Lower lobe of right lung (tissue), 2 donors: Measurements from ENCODE around the gene SELPLG. TPM values are rescaled to one million over a fixed set of nuclear protein-coding genes. Genes with fewer than 3 reads are reported as not detected.
A peak's percentile ranks its signal among the peaks of the same experiment; 100 is the strongest.
"Not testable (repeated sequence)": the region's sequence is repeated elsewhere in the genome, so short reads cannot be mapped to it uniquely, and the experiment has no call there.

Experiments
- ATAC-seq, 2 donors: fragments of 200-7000 bp; cut with Tn5 transposase; one replicate each; pipeline ENCODE4 v1.9.1; 2020 to 2022; ENCODE audit warnings: mild to moderate bottlenecking in 2 of 2, moderate library complexity in 2 of 2
- DNase-seq: peaks from one replicate; pipeline ENCODE4 v3.0.0-alpha.2; 2020
- H3K27ac ChIP-seq: fragments of 200-600 bp; one replicate; pipeline ENCODE4 v1.8.0; 2022
- H3K27me3 ChIP-seq: fragments of 200-600 bp; one replicate; pipeline ENCODE4 v1.8.0; 2022; ENCODE audit warnings: low read depth
- H3K36me3 ChIP-seq: fragments of 200-600 bp; one replicate; pipeline ENCODE4 v1.8.0; 2022; ENCODE audit warnings: mild to moderate bottlenecking
- H3K4me1 ChIP-seq: fragments of 200-600 bp; one replicate; pipeline ENCODE4 v1.8.0; 2022
- H3K4me3 ChIP-seq: fragments of 200-600 bp; one replicate; pipeline ENCODE4 v1.8.0; 2022; ENCODE audit warnings: mild to moderate bottlenecking
- H3K9me3 ChIP-seq: fragments of 200-600 bp; one replicate; pipeline ENCODE4 v1.8.0; 2022
- intact Hi-C: fragments of 100-400 bp; cut with DNase I; formaldehyde crosslinking; loops from one replicate; pipeline ENCODE4 v1.11.0; 2022
- total RNA-seq: library from RNA; stranded (reverse); fragmentation: NEBNext Ultra II Directional; extraction: Animal tissue kit (Norgen Biotek cat#: 25700); gene quantifications from one replicate; pipeline ENCODE4 v1.2.1, GENCODE V29; 2021
- TF ChIP-seq, protein P1 (sequence below): fragments of 200-600 bp; IDR thresholded peaks from one replicate; pipeline ENCODE4 v1.8.0; 2022; ENCODE audit warnings: antibody characterized with exemption, mild to moderate bottlenecking
- donor health status: DM: no; HTN: yes; CAD: no; lungs with severe emphysema.

Gene SELPLG
- total RNA-seq, 1 donor from 2014 or later = 59.9 TPM

DNA sequence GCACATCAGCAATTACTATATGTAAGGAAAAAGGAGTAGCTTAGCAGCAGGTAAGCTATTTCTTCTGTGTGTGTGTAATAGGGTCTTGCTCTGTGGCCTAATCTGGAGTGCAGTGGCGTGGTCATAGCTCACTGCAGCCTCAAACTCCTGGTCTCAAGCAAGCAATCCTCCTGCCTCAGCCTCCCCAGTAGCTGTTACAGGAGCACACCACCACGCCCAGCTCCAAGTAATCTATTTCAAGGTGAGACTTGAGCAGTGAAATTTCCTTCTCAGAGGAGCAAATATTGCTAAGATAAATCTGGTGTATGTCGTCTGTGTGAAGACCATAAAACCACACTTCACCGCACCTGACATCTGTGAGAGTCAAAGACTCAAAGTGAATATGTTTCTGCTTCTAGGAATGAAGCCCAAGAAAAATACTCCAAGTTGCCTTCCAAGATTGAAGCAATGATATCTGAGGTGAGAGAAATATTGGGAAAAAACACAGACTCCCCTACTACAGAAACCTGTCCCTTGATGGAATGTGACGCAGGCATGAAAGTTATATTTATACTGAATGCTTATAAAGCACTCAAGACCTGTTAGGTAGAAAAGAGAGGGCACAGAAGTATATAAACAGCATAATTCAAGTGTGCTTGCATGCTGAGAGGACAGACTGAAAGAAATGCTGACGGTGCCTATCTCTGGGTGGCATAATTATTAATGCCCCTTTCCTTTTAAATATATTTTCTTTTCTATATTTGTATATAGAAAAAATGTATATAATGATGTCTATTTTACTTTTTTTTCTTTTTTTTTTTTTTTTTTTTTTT, 2.5 kb upstream of the SELPLG start:
- intact Hi-C loops = no loop called here
- DNase-seq = no peak
- Histone ChIP-seq H3K4me1 (peaks cover 70% of the 10 kb centered on the region), H3K27ac (peak overlapping the region; percentile 85), H3K4me3 (no peak overlapping the region), H3K27me3 (no peaks in the 10 kb centered on the region), H3K9me3 (no peaks in the 10 kb centered on the region), H3K36me3 (no peaks in the 10 kb centered on the region)
- TF ChIP-seq, protein P1, sequence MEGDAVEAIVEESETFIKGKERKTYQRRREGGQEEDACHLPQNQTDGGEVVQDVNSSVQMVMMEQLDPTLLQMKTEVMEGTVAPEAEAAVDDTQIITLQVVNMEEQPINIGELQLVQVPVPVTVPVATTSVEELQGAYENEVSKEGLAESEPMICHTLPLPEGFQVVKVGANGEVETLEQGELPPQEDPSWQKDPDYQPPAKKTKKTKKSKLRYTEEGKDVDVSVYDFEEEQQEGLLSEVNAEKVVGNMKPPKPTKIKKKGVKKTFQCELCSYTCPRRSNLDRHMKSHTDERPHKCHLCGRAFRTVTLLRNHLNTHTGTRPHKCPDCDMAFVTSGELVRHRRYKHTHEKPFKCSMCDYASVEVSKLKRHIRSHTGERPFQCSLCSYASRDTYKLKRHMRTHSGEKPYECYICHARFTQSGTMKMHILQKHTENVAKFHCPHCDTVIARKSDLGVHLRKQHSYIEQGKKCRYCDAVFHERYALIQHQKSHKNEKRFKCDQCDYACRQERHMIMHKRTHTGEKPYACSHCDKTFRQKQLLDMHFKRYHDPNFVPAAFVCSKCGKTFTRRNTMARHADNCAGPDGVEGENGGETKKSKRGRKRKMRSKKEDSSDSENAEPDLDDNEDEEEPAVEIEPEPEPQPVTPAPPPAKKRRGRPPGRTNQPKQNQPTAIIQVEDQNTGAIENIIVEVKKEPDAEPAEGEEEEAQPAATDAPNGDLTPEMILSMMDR = no peak
- ATAC-seq = peak in 1 of 2 donors; percentile 60

DNA sequence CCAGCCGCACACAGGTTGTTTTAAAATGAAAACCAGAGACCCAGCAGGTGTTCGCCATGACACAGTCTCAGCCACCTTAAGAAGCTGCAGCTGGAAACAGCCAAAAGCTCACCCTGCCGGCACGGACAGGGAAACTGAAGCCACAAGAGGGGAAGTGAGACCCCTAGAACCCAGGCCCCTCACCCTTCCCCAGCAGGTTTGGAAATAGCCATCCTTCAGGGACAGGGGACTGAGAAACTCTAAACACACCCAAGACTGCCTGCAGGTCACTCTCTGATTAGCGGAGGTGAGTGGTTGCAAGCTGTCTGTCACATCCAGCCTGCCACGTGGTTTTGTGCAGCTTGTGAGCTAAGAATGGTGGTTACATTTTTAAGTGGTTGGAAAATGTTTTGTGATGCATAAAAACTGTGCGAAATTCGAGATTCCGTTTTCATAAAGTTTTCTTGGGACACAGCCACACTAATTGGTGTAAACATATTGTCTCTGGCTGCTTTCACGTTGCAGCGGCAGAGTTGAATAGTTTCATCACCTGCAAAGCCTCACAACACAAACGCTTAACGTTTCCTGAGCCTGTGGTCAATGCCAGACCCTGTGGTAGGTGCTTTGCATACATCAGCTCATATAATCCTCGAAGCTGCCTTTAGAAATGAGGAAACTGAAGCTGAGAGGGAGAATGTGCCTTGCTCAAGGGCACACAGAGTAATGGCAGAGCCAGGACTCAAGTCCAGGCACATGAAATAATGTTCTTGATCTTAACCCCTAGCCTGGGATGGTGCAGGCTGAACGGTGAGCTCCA, 1.7 kb upstream of the SELPLG start:
- Histone ChIP-seq H3K9me3 (no peaks in the 10 kb centered on the region), H3K27me3 (no peaks in the 10 kb centered on the region), H3K4me1 (peaks cover 73% of the 10 kb centered on the region), H3K36me3 (no peaks in the 10 kb centered on the region), H3K27ac (peak overlapping the region; percentile 85), H3K4me3 (peak overlapping the region; percentile 7)
- intact Hi-C loops = no loop called here
- ATAC-seq (peak; percentile 21 to 23), DNase-seq (no peak)
- TF ChIP-seq, protein P1 = no peak

- Histone ChIP-seq H3K27ac (peak overlapping the region; percentile 85), H3K36me3 (no peaks in the 10 kb centered on the region), H3K4me3 (no peak overlapping the region), H3K9me3 (no peaks in the 10 kb centered on the region), H3K27me3 (no peaks in the 10 kb centered on the region), H3K4me1 (peaks cover 84% of the 10 kb centered on the region)
- peak; percentile 78 for DNase-seq
- TF ChIP-seq, protein P1 = no peak
- peak; percentile 11 to 57 for ATAC-seq
- intact Hi-C loops = no loop called here
Observed at GRCh38 chr12:108634341-108634751, 652 bp upstream of the SELPLG start.

GRCh38 chr12:108633081-108633533, 587 bp downstream of the SELPLG start:
- Histone ChIP-seq H3K36me3 (no peaks in the 10 kb centered on the region), H3K27ac (peak overlapping the region; percentile 85), H3K4me3 (peak overlapping the region; percentile 50), H3K4me1 (peaks cover 84% of the 10 kb centered on the region), H3K9me3 (no peaks in the 10 kb centered on the region), H3K27me3 (no peaks in the 10 kb centered on the region)
- ATAC-seq (no peak), DNase-seq (no peak)
- intact Hi-C loops = no loop called here
- TF ChIP-seq, protein P1 = no peak

DNA sequence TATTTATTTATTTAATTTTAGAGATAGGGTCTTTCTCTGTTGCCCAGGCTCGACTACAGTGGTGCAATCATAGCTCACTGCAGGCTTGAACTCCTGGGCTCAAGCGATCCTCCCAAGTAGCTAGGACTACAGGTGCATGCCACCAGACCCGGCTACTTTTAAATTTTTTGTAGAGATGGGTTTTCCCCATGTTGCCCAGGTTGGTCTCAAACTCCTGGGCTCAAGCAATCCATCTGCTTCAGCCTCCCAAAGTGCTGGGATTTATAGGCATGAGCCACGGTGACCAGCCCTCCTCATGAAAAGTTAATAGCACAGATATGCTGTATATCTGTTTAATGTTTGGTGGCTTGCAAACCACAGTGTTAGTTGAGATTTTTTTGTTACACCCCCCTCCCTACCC, 2.4 kb downstream of the SELPLG start:
- H3K27ac ChIP-seq = peak overlapping the region; percentile 64
- intact Hi-C loops, H3K36me3 ChIP-seq, H3K9me3 ChIP-seq, H3K27me3 ChIP-seq, ATAC-seq, DNase-seq: not testable (repeated sequence)
- peaks cover 76% of the 10 kb centered on the region for H3K4me1 ChIP-seq
- peak overlapping the region; percentile 50 for H3K4me3 ChIP-seq
